HepG2 (cell line): ENCODE results near the gene C1QTNF5.

Source experiments
- ARHGAP35 ChIP-seq: sonication (generic); formaldehyde crosslinking; IDR thresholded peaks from 2 replicates; pipeline ENCODE4 v1.9.0; 2022; ENCODE audit warnings: mild to moderate bottlenecking, inconsistent platforms, moderate library complexity, missing genetic modification reagents, borderline replicate concordance
- ELF4 ChIP-seq: sonication (generic); formaldehyde crosslinking; IDR thresholded peaks from 2 replicates; pipeline ENCODE4 v1.5.0; 2020; ENCODE audit warnings: missing genetic modification reagents, mild to moderate bottlenecking, moderate library complexity, borderline replicate concordance
- KAT2B ChIP-seq: fragments of 150-350 bp; IDR thresholded peaks from 2 replicates; pipeline ENCODE4 v1.6.1; 2014; ENCODE audit warnings: low read depth, low read length, borderline replicate concordance
- NR2F2 ChIP-seq: IDR thresholded peaks from 2 replicates; pipeline ENCODE4 v1.6.1; 2012; ENCODE audit warnings: low read depth, inconsistent platforms, borderline replicate concordance
- RXRB ChIP-seq: IDR thresholded peaks from 2 replicates; pipeline ENCODE4 v1.6.1; 2016; ENCODE audit warnings: borderline replicate concordance, missing genetic modification reagents, missing compliant biosample characterization
- ZNF546 ChIP-seq: sonication (generic); formaldehyde crosslinking; conservative IDR thresholded peaks from 2 replicates; pipeline ENCODE4 v1.8.1; 2023; ENCODE audit warnings: mild to moderate bottlenecking, missing genetic modification reagents
- TF ChIP-seq, protein P1 (sequence below): sonication (generic); formaldehyde crosslinking; IDR thresholded peaks from 2 replicates; pipeline ENCODE4 v1.4.0; 2020; ENCODE audit warnings: missing genetic modification reagents
- TF ChIP-seq, protein P2 (sequence below), 2 experiments: sonication (generic) in 1 of 2; formaldehyde crosslinking in 1 of 2; IDR thresholded peaks; 2 replicates each; pipeline versions ENCODE4 v1.4.0 to v1.6.1; 2018 to 2020; ENCODE audit warnings: missing genetic modification reagents in 2 of 2, borderline replicate concordance in 1 of 2, low read depth in 1 of 2, mild to moderate bottlenecking in 1 of 2, missing biosample characterization in 1 of 2
- TF ChIP-seq, protein P3 (sequence below): sonication (generic); formaldehyde crosslinking; IDR thresholded peaks from 2 replicates; pipeline ENCODE4 v1.8.0; 2022; ENCODE audit warnings: mild to moderate bottlenecking, missing genetic modification reagents, moderate library complexity
- TF ChIP-seq, protein P4 (sequence below): sonication (generic); formaldehyde crosslinking; conservative IDR thresholded peaks from 2 replicates; pipeline ENCODE4 v1.5.0; 2020; ENCODE audit warnings: missing genetic modification reagents
- TF ChIP-seq, protein P5 (sequence below): sonication (generic); formaldehyde crosslinking; IDR thresholded peaks from 2 replicates; pipeline ENCODE4 v1.5.0; 2020; ENCODE audit warnings: mild to moderate bottlenecking, missing genetic modification reagents, moderate library complexity

DNA sequence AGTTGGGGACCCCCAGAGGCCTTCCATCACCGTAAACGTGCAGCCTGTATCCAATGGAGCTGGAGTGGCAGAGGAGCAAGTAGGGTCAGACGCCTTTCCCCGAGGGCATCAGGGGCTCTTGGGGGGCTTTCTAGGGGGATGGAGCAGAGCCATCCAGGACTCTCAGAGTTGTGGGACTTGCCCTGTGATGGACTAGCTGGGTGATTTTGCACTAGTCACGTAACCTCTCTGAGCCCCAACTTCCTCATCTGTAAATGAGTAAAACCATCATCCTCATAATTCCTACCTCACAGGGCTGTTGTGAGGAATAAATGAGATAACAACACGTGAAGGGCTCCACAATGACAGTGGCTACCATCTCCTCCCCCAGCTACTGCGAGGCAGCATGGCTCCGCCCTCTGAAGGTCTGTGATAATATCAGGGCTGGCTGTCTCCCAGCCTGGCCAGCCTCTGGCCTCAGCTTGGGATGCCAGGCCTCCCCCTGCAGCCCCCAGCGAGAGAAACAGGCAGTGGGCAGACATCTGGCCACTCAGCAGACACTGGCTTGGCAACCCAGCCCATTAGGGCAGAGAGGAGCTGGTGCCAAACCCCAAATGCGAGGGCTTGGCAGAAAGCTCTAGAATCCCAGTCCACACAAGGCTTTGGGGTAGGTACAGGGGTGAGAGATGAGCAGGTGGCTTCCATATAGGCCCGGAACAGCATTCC is 34.1 kb upstream of the C1QTNF5 start:
- no peak for TF ChIP-seq ELF4 (CRISPR knock-in tag)
- TF ChIP-seq, protein P1, sequence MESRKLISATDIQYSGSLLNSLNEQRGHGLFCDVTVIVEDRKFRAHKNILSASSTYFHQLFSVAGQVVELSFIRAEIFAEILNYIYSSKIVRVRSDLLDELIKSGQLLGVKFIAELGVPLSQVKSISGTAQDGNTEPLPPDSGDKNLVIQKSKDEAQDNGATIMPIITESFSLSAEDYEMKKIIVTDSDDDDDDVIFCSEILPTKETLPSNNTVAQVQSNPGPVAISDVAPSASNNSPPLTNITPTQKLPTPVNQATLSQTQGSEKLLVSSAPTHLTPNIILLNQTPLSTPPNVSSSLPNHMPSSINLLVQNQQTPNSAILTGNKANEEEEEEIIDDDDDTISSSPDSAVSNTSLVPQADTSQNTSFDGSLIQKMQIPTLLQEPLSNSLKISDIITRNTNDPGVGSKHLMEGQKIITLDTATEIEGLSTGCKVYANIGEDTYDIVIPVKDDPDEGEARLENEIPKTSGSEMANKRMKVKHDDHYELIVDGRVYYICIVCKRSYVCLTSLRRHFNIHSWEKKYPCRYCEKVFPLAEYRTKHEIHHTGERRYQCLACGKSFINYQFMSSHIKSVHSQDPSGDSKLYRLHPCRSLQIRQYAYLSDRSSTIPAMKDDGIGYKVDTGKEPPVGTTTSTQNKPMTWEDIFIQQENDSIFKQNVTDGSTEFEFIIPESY (CRISPR knock-in tag): no peak
- TF ChIP-seq, protein P2, sequence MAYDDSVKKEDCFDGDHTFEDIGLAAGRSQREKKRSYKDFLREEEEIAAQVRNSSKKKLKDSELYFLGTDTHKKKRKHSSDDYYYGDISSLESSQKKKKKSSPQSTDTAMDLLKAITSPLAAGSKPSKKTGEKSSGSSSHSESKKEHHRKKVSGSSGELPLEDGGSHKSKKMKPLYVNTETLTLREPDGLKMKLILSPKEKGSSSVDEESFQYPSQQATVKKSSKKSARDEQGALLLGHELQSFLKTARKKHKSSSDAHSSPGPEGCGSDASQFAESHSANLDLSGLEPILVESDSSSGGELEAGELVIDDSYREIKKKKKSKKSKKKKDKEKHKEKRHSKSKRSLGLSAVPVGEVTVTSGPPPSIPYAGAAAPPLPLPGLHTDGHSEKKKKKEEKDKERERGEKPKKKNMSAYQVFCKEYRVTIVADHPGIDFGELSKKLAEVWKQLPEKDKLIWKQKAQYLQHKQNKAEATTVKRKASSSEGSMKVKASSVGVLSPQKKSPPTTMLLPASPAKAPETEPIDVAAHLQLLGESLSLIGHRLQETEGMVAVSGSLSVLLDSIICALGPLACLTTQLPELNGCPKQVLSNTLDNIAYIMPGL (CRISPR knock-in tag; IDR thresholded peaks at IDR 0.05; ENCODE audit: borderline replicate concordance in 1 of 2, low read depth in 1 of 2): no peak
- no peak for TF ChIP-seq KAT2B
- TF ChIP-seq NR2F2: no peak
- TF ChIP-seq, protein P3, sequence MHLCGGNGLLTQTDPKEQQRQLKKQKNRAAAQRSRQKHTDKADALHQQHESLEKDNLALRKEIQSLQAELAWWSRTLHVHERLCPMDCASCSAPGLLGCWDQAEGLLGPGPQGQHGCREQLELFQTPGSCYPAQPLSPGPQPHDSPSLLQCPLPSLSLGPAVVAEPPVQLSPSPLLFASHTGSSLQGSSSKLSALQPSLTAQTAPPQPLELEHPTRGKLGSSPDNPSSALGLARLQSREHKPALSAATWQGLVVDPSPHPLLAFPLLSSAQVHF: no peak
- TF ChIP-seq, protein P4, sequence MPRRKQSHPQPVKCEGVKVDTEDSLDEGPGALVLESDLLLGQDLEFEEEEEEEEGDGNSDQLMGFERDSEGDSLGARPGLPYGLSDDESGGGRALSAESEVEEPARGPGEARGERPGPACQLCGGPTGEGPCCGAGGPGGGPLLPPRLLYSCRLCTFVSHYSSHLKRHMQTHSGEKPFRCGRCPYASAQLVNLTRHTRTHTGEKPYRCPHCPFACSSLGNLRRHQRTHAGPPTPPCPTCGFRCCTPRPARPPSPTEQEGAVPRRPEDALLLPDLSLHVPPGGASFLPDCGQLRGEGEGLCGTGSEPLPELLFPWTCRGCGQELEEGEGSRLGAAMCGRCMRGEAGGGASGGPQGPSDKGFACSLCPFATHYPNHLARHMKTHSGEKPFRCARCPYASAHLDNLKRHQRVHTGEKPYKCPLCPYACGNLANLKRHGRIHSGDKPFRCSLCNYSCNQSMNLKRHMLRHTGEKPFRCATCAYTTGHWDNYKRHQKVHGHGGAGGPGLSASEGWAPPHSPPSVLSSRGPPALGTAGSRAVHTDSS (CRISPR knock-in tag): no peak
- no peak for TF ChIP-seq ZNF546 (CRISPR knock-in tag)
- TF ChIP-seq, protein P5, sequence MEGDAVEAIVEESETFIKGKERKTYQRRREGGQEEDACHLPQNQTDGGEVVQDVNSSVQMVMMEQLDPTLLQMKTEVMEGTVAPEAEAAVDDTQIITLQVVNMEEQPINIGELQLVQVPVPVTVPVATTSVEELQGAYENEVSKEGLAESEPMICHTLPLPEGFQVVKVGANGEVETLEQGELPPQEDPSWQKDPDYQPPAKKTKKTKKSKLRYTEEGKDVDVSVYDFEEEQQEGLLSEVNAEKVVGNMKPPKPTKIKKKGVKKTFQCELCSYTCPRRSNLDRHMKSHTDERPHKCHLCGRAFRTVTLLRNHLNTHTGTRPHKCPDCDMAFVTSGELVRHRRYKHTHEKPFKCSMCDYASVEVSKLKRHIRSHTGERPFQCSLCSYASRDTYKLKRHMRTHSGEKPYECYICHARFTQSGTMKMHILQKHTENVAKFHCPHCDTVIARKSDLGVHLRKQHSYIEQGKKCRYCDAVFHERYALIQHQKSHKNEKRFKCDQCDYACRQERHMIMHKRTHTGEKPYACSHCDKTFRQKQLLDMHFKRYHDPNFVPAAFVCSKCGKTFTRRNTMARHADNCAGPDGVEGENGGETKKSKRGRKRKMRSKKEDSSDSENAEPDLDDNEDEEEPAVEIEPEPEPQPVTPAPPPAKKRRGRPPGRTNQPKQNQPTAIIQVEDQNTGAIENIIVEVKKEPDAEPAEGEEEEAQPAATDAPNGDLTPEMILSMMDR (CRISPR knock-in tag): no peak
- no peak for TF ChIP-seq ARHGAP35 (CRISPR knock-in tag)
- no peak for TF ChIP-seq RXRB (CRISPR knock-in tag)
